Suppressor macrophage treated with lipopolysaccharide for 4 hours (primary cell): Measurements from ENCODE around the gene NINJ1.

Source experiments
- DNase-seq: peaks from one replicate; pipeline ENCODE4 v3.0.0-alpha.2; 2020

The NINJ1 gene

GRCh38 chr9:93086447-93087224 lies 47.4 kb downstream of the NINJ1 start:
- DNase-seq: no peak

- no peak for DNase-seq
Measured at GRCh38 chr9:93085676-93086075, 48.4 kb downstream of the NINJ1 start.

DNA sequence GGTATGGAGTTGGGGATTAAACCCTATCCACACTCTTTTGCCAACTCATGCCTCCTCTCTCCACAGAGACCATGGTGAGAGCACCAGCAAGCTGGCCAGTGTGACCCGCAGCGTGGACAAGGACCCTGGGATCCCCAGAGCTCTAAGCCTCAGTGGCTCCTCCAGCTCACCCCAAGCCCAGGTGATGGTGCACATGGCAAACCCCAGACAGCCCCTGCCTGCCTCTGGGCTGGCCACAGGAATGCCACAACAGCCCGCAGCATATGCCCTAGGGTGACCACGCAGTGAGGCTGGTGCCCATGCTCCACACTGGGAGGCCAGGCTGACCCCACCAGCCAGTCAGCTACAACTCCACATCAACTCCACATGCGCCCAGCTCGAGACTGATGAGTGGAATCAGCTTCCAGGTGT lies 49.6 kb downstream of the NINJ1 start:
- DNase-seq: no peak

DNA sequence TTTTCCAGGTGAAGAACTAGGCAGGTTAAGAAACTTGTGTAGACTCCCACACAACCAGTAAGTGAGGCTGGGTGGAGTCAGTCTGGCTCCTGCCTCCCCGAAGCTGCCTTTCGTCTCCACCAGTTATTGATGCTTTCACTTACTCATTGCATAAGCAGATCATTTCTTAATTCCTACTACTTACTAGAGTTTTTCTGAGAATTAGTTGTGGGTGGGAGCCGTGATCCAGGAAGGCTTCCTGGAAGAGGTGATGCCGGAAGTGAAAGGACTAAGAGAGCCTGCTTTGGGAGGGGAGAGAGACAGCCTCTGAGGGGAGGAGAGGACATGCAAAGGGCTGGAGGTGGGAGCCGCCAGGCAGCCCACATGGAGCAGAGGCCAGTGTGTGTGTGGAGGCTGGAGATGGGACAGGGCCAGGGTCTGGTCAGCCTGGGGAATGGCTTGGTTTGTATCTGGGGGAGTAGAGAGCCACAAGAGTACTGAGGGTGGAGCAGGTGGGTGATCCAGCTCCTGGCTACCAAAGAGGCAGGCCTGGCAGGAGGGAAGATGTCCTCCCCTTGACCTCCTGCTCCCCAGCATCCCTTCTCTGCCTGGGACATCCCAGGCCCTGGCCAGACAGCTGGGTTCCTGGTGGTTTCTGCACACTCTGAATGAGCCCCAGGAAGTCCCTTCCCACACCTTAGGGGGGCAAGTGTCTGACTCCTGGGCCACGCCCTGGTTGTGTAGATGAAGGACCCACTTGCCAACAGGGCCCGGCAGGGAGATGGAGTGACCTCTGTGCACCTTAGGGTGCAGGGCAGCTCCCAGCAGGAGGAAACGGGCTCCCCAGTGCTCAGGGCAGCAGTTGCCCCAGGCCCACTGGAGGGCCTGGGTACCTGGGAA lies 50.2 kb downstream of the NINJ1 start:
- DNase-seq: peak; percentile 68

- no peak for DNase-seq
Measured at GRCh38 chr9:93082841-93083411, 51.1 kb downstream of the NINJ1 start.

DNA sequence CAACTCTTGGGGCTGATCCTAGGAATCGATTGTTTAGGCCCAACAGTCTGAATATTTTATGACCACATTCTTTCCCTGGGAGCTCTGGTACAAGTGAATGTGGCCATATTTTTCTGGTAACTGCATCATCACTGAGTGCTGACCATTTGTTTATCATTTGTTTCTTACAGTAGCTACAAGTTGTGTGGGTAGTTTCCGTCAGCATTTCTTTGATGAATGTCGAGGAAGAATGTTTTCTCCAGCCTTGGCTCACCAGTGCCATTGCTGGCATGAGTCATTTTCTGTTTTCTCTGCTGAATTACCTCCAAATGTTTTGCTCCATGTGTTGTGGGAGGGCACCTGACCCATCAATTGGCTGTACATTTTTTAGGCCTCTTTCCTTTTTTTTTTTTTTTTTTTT lies 52.1 kb downstream of the NINJ1 start:
- peak; percentile 51 for DNase-seq

DNA sequence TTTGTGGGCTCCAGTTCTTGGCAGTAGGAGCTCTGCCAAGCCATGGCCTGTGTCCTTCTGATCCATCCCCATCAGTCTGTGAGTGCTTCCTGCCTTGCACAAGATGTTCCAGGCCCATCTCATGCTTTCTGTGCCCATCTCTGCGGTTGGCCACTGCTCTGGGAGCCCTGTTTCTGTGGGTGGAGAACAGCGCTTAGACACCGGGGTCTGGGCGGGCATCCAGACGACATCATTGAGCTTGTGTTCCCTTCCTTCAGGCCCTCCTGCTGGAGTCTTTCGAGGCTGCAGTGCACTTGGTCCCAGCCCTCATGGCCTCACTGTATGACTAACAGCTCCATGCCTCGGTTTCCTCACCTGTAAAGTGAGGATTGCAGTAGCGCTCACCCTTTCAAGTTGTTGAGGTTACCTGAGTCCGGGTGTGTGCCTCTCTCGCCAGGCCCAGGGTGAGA lies 52.9 kb downstream of the NINJ1 start:
- DNase-seq: no peak

GRCh38 chr9:93080406-93080805 lies 53.6 kb downstream of the NINJ1 start:
- no peak for DNase-seq

DNA sequence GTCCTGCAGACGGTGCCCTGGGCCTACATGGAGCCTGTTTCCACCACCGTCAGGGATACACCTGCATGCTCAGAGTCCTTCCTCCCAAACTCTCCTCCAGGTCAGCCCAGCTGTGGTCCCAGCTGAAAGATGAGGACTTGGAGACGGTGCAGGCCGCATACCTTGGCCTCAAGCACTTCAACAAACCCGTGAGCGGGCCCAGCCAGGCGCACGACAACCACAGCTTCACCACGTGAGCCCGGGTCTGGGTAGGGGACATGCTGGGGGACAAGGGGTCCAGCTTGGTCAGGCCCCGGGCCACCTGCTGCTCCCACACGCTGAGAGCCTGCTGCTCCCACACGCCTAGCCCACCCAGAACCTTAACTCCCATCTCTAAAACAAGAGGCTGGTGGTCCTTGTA lies 54.7 kb downstream of the NINJ1 start:
- no peak for DNase-seq

DNA sequence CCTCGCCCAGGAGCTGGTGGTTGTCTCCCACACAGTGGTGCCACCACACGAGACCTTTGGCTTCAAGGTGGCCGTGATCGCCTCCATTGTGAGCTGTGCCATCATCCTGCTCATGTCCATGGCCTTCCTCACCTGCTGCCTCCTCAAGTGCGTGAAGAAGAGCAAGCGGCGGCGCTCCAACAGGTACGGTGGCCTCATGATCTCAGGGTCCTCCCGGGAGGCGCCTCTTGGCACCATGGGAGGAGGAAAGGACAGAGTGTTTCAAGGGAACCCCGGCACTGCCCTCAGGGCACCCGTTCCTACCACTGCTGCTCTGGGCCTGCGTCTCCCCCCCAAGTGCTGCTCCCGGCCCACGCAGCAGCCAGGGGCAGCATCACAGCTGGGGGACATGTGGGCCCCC lies 56.2 kb downstream of the NINJ1 start:
- no peak for DNase-seq

GRCh38 chr9:93077367-93077766 lies 56.7 kb downstream of the NINJ1 start:
- DNase-seq: no peak

DNA sequence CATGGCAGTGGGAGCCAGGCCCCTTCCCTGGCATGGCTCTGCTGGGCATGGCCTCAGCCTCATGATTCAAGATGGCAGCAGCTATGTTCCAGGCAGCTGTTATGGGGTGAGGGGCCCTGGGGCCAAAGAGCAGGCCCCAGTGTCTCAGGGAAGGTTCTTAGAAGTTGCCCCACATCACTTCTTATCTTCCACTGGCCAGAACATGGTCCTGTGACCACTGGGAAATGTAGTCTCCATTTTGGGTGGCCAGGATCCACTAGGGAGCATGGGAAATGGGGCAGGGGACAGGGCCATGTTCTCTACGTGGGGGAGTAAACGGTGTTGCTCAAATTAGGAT lies 57.3 kb downstream of the NINJ1 start:
- DNase-seq: no peak

DNA sequence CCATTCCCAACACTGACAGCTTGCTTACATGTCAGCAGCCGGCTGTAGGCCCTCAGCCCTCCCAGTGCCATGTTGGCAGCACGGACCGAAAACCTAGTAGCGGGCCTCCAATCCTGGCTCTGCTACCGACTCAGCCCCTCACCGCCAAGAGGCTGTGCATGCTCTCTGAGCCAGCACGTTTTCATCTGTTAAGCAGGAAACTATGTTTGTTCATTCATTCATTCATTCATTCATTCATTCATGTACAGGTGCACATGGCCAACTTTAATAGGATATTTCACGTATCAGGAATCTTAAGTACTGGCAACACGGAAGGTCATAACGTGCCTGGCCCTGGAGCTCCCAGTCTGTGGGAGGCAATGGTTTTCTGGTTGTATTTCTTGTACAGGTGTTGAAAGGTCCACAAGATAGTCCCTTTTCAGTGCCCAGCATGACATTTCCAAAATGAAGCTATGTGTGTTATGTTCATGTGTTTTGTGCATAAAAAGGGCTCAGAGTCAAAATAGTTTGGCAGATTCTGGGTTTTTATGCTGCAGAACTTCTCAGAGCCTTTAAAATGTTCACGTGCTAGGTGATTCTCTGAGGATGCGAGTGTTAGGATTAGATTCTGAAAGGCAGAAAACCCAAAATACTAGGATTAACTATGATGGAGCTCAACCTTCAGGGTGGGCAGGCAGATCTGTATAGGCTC lies 57.8 kb downstream of the NINJ1 start:
- no peak for DNase-seq

GRCh38 chr9:93072383-93072795 lies 61.7 kb downstream of the NINJ1 start:
- DNase-seq: no peak
